Measurements from ENCODE around the gene ABO. TPM values are rescaled to one million over a fixed set of nuclear protein-coding genes. Genes with fewer than 3 reads are reported as not detected.

ABO gene
- total RNA-seq, 4 donors from 2014 or later: 1.8 to 7.3 (median 4.0) TPM

DNA sequence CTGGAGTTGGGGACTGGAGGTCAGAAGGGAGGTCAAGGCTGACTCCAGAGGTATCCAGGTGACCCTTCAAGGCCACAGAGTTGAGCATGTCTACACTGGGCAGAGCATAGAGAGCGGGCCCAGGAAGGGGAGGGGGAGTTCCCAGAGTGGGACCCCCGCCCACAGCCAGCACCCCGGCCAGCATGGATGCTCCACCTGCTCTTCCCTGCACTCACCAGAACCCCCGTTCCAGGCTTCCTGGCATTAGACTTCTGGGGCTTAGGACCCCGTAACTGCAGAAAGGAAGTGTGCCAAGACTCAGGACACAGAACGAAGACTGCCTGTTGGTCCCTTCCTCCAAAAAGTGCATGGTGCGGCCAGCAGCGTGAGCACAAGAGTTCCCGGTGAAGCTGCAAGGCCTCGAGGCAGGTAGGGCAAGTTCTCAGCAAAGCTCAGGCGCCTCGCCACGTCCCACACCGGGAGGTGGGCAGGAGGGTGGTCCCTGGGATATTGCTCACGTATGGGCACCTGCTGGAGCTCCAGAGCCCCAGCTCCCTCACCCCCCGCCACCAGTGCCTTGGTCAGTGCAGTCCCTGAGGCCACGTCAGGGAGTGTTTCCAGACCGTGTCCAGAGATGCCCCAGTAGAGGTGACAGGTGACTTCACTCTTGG is 13.8 kb downstream of the ABO start:
- TF ChIP-seq, protein P1, sequence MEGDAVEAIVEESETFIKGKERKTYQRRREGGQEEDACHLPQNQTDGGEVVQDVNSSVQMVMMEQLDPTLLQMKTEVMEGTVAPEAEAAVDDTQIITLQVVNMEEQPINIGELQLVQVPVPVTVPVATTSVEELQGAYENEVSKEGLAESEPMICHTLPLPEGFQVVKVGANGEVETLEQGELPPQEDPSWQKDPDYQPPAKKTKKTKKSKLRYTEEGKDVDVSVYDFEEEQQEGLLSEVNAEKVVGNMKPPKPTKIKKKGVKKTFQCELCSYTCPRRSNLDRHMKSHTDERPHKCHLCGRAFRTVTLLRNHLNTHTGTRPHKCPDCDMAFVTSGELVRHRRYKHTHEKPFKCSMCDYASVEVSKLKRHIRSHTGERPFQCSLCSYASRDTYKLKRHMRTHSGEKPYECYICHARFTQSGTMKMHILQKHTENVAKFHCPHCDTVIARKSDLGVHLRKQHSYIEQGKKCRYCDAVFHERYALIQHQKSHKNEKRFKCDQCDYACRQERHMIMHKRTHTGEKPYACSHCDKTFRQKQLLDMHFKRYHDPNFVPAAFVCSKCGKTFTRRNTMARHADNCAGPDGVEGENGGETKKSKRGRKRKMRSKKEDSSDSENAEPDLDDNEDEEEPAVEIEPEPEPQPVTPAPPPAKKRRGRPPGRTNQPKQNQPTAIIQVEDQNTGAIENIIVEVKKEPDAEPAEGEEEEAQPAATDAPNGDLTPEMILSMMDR (IDR thresholded peaks at IDR 0.05): no peak
- DNase-seq (ENCODE audit: low spot score): no peak
- no peak for ATAC-seq (ENCODE audit: low FRiP score)

DNA sequence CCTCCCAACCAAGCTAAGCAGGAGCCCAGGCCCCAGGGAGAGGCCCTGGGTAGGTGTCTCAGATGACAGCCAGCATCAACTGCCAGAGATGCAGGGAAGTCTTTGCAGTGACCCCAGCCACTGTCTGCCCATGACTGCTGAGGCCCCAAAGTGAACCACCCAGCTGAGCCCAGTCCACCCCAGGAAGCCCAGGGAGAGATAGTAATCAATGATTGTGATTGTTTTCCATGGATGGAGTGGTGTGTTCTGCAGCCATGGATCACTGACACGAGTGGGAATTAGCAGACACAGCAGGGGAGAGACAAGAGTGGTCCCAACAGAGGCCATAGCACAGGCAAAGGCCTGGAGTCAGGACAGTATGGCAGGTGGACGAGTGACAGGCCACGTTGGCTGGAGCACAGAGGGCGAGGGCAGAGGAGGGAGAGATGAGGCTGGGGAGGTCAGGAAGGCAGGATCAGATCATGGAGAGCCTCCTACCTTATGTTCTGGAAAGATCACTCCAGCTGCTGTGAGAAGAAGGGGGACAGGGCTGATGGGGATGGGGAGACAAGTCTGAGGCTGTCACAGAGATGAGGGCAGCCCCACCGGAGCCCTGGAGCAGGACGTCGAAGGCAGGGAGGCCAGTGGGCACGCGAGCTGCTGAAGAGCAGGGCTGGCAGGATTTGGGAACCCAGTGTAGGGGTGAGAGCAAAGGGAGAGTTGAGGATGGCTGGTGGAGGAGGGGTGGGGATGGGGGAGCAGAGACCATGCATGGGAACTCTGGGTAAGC is 14.5 kb downstream of the ABO start:
- ATAC-seq (ENCODE audit: low FRiP score) (no peak), DNase-seq (ENCODE audit: low spot score) (no peak)
- TF ChIP-seq, protein P1 (IDR thresholded peaks at IDR 0.05): no peak

DNA sequence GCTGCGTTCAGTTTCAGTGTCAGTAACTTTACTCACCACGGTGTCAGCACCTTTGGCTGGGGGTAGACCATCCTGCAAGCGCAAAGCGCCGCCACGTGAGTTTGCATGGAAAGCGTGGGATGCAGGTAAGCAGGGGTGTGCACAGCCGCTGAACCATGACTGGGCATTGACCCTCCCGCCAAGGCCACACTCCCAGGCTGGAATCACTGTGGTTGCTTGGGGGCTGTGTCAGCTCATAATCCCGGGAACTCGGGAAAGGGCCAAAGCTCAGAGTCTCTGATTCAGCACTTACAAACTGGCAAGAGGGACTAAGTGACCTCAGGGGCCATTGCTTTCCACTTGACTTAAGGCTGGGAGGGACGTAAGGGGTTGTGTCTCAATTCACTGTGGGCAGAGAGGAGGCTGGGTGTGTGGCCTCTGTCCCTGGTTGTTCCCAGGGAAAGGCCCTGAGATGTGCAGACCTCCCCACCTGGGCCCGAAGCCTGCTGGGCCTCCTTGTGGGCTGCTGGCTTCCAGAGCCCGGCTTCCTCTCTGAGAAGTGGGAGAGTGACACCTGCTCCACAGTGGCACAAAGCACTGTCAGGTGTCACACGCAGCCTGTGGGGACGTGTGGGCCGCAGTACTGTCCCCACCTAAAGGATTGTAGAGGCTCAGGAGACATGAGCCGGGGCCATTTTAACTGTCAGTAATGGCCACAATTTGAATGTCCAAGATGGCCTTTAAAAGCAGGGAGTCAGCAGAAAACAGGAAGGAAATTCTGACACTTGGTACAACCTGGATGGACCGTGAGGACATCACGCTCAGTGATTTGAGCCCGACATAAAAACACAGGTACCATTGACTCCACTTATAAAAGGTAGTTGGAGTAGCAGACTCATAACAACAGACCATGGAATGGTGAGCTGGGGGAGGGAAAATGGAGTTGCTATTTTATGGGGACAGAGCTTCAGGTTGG is 16.7 kb downstream of the ABO start:
- no peak for DNase-seq (ENCODE audit: low spot score)
- TF ChIP-seq, protein P1 (IDR thresholded peaks at IDR 0.05): no peak
- no peak for ATAC-seq (ENCODE audit: low FRiP score)

DNA sequence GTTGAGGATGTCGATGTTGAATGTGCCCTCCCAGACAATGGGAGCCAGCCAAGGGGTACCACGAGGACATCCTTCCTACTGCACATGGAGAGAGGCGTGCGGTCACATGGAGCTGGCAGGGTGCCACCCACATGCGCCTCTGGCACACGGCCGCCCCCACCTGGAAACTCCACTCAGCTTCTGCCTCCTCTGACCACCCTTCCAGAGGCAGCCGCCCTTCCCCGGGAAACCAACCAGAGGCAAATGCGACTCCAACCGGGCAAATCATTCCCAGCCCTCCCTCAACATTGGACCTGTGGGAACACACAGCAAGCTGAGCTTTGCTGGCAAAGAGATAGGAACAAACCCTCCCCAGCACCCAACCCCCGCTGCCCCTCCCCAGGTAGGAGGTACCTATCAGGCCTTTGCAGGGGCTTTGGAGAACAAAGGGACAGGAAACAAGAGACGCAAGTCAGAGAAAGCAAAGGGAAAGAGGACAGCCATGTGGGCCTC is 17.5 kb downstream of the ABO start:
- ATAC-seq (ENCODE audit: low FRiP score) (no peak), DNase-seq (ENCODE audit: low spot score) (no peak)
- TF ChIP-seq, protein P1 (IDR thresholded peaks at IDR 0.05): no peak

DNA sequence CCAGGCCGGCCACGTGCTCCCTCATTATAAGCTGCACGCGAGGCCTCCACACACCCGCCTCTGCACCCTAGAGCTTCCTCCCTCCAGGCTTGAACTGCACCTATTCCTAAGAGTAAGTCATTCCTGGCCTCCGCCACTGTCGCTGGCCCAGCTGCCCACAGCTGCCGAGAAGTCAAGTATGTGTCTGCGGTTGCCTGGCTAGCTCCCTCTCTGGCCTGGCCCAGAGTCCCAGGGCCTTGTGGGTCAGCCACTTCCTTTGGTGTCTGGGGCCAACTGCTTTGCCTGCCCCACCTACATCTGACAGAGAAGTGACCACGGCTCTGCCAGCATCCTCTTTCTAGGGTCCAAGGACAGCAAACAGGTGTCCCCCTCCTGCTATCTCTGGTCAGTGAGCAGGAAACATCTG is 18.3 kb downstream of the ABO start:
- ATAC-seq (ENCODE audit: low FRiP score) (no peak), DNase-seq (ENCODE audit: low spot score) (no peak)
- TF ChIP-seq, protein P1 (IDR thresholded peaks at IDR 0.05): no peak

DNA sequence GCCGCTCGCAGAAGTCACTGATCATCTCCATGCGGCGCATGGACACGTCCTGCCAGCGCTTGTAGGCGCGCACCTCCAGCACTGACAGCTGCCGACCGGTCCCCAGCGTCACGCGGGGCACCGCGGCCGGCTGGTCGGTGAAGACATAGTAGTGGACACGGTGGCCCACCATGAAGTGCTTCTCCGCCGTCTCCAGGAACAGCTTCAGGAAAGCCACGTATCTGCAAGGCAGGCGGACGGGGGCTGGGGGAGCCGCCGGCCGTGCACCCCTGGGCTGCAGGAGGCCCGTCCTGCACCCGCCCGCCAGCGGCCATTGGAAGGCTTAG is 18.9 kb downstream of the ABO start:
- no peak for DNase-seq (ENCODE audit: low spot score)
- TF ChIP-seq, protein P1 (IDR thresholded peaks at IDR 0.05): no peak
- ATAC-seq (ENCODE audit: low FRiP score): no peak

Data from omental fat pad (tissue), 4 donors.